ENCODE measurements around the gene GNB5. TPM values are rescaled to one million over a fixed set of nuclear protein-coding genes. Genes with fewer than 3 reads are reported as not detected.

GNB5 gene
- total RNA-seq, 1 experiment from 2014 or later: 53.2 TPM

DNA sequence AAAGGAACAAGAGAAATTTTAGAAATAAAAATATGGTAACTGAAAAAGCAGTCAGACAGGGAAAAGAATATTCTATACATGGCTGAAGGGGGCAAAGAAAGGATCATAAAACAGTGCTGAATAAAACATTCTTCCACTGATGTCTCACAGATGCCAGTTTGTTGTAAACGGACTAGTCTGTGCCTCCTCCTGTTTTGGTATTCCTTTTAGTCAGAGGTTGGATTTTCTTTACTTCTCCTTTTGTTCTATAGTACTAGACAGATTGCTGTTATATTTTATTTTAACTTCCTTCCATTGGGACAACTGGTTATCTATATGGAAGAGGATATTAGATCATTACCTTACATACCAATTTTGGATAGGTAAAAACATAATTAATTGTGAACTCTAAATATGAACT, 16.0 kb upstream of the GNB5 start:
- no peak for DNase-seq (ENCODE audit: low read depth)

DNA sequence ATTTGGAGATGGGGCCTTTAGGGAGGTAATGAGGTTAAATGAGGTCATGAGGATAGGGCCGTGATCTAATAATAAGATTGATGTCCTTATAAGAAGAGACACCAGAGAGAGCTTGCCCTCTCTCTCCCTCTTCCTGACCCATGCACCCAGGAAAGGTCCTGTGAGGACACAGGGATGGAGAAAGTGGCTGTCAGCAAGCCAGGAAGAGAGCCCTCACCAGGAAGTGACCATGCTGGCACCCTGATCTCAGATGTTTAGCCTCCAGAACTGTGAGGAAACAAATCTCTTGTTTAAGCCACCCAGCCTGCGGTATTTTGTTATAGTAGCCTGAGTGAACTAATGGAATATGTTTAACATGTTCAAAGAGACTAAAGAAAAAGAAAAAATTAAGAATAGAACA, 15.3 kb upstream of the GNB5 start:
- peak; percentile 16 for DNase-seq (ENCODE audit: low read depth)

DNA sequence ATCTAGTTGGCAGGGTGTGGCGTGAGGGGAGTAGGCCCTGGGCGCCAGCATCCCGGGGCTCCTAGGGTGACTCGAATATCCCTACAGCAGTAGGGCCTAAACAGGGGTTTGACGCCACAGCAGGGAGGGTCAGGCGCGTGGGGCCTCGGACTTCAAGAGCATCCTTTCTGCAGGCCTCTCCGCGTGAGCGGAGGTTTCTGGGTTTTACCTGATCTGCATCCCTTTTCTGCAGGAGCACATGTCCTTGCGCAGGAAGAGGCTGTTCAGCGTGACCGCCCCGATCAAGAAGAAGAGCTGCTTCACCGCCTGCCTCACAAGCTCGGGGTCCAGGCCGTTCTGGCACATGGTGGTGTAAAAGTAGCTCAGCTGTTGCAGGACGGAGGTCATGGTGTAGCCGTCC, 13.5 kb upstream of the GNB5 start:
- DNase-seq (ENCODE audit: low read depth): no peak

DNA sequence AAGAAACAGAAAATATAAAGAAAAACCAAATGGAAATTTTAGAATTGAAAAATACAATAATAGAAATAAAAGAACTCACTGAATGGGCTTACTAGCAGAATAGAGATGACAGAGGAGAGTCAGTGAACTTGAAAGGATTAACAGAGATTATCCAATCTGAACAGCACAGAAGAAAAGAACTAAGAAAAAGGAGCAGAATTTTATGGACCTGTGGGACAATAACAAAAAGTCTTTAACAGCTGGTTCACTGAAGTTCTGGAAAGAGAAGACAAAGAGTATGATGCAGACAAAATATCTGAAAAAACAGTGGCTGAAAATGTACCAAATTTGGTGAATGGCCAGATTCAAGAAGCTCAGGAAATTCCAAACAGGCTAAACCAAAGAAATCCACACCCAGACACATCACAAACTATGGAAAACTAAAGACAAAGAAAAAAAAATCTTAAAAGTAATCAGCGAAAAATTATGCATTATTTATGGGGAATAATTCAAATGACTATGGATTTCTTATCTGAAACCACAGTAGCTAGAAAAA, 9.7 kb upstream of the GNB5 start:
- DNase-seq (ENCODE audit: low read depth): no peak

DNA sequence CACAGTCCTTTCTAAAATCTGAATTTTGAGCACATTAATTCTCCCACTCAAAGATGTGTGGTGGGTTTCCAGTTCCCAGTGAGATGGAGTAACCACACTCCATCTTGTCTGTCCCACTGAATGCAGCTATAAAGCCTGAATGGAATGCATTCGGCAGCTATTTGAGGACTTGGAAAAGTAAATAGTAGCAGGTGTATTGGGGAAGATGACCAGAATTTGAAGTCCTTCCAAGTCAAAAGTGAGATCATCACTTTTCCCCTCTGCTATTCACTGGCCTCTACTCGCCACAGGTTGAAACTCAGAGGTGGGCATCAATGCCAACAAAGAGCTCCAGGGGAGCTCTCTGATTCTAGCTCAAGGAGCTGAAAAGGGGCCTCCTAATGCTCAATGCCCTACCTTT, 8.1 kb upstream of the GNB5 start:
- DNase-seq (ENCODE audit: low read depth): no peak

DNA sequence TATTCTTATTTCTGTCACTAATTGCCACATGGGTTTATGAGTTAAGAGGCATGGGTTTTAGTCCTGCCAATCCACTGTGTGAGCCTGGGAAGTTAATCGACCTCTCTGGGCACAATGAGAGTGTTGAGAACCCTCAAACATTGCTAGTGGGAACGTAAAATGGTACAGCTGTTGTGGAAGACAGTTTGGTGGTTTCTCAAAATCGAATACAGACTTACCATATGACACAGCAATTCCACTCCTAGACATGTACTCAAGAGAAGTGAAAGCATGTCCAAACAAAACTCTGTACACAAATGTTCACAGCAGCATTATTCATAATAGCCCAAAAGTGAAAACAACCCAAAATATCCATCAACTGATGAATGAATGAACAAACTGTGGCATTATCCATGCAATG, 5.7 kb upstream of the GNB5 start:
- no peak for DNase-seq (ENCODE audit: low read depth)

DNA sequence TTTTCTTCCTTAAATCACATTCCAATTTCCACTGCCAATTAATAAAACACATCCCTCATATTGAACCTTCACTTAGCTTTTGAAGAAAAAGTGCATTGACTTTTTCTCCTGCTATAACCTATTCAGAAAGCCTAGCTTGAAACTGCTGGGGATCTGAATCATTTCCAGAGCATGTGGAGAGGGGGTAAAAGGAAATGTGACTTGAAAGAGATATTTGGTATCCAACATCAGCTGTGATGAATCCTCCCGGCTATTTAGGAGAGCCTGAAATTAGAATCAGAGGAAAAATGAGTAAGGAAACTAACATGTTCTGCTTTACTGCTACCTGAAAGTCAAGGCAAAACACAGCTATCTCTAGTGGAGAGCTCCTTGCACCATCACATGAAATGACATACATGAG, 2.6 kb upstream of the GNB5 start:
- no peak for DNase-seq (ENCODE audit: low read depth)

DNA sequence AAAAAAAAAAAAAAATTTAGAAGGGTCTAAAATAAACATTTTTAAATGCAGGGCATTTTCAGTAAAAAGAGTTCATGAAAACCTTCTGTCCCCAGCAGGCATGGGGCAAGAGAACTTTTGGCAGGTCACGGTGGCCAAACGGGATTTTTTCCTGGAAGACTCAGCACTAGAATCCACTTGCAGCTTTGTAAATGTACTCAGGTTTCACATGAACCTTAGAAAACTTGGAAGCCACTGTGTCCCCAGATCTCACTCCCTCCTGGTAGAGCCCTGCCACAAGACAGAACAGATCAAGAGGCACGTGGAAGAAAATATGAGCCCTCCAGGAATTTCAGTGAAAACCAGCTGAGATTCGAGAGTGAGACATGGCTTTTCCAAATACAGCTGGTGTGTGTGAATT, 2.1 kb upstream of the GNB5 start:
- no peak for DNase-seq (ENCODE audit: low read depth)

DNA sequence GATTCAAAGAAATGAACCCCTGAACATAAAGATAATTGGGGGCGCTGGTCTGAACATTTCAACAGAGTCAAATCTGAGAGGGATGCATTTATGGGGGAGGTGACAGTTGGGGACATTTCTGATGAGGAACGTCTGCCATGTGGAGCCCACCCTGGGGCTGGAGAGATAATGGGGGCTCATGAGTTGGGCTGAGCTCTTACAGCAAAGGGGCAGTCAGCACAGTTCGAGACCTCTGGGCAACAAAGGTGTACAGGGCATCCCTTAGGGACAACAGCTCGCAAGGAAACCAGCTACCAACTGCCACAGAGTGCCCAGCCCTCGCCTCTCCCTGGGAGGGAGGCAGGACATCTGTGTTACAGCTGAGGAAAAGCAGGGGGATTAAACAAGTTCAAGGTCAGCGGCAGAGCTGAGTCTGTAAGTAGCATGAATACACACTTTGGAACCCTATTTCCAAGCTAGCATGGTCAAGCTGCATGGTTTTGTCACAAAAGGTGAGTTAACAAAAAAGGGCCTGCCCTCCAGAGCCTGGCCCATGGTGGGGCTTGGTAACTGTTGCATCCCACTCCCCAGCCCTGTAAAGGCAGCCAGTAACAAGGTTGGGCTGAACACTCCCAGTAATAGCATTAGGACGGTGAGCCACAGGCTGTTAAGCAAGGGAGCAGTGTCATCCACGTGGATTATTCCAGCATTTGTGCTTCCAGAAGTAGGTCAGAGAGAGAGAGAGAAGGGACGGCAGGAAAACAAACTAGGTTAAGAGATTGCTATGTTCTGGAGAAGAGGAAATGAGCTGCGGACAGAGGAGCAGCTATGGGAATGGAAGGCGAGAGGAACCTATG, 4.3 kb downstream of the GNB5 start:
- no peak for DNase-seq (ENCODE audit: low read depth)

DNA sequence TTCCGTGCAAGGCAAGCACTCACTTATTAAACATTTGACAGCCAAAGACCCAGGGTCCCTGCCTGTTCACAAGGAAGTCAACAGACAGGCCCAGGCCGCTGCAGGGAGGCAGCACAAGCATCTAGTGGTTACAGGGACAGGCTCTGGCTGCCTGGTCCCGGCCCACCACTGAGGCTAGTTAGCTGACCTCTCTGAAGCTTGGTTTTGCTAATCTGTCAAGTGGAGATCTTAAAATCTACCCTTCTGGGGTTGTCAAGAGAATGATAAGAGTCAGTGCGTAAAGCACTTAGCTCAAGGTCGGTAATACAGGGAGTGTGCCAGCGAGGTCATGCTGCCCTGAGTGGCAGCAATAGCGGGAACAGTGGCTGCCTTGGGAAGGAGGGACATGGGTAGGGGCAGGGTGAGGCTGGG, 6.0 kb downstream of the GNB5 start:
- no peak for DNase-seq (ENCODE audit: low read depth)

DNA sequence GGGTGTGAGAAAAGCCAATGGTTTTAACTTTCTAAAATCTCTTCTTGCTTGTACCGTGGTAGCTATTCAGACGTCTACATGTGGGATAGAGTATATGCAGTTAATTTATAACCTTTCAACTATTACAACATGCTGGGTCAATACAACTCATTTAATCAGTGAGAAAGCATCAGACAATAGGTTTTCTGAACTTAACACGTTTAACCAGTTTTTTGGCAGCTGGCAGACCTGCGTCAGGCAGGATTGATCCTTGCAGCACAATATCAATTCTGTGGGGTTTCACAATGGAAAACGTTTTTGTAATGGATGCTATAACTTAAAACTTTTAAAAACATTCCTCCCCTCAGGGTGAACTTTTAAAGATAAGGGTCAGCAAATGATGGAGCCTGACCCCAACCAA, 6.5 kb downstream of the GNB5 start:
- DNase-seq (ENCODE audit: low read depth): no peak

DNA sequence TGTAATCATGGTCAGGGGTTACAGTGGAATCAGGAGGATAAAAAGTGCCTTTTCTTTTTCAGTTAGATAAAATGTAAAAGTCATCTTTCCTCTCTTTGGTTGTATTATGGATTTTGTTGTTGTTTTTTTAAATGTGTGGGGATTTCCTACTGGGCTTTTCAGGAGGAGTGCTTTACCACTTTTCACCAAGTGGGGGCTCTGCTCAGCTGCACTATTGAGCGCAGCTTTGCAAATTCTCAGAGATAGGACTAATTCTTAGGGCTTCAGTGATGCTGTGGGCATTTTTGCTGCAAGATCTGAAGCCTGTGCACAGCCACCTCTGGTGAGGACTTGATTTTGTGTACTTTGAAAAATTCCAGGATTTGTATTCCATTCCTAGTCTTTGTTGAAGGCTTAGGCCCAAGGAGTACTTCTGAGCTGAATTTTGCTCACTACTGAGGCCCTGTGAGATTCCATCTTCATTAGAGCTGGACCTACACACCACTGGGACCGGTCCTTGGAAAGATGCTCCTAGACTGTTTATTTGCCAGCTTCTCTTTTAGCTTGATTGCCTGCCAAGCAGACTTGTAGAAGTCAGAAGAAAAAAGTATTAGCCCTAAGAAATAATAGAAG, 7.5 kb downstream of the GNB5 start:
- peak; percentile 44 for DNase-seq (ENCODE audit: low read depth)

DNA sequence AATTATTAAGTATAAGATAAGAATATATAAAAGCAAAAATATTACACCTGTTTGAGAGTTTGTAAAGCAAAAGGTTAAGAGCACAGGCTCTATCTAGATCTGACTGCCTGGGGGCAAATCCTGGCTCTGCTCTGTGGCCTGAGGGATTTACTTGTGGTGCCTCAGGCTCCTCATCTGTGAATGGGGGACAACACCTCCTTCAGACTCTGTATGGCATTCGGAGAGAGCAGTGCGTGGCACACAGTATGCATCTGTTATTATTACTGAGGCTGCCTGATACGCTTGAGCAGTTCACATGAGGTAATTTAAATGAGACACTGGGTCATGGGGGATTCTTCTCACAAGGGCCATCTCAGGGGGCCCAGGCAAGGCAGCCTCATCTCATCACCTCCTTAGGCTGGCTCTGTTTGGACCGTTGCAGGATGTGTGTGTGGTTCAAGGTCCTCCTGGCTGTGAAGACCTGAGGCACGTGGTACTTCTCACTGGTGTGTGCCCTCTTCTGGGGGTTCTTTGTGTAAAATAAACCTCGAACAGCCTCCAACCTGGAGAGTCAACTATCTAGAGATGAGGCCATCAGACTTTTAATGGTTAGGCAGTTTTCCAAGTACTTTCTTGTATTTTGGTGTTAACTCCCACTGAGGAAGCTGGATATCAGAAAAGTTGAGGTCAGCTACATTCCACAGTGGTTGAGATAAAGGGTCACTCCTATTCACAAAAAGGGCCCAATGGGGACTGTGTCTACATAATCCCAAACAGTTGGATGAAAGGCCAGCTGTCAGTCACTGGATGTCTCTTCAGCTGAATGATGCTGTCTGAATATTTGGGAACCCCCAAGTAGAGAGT, 9.0 kb downstream of the GNB5 start:
- no peak for DNase-seq (ENCODE audit: low read depth)

DNA sequence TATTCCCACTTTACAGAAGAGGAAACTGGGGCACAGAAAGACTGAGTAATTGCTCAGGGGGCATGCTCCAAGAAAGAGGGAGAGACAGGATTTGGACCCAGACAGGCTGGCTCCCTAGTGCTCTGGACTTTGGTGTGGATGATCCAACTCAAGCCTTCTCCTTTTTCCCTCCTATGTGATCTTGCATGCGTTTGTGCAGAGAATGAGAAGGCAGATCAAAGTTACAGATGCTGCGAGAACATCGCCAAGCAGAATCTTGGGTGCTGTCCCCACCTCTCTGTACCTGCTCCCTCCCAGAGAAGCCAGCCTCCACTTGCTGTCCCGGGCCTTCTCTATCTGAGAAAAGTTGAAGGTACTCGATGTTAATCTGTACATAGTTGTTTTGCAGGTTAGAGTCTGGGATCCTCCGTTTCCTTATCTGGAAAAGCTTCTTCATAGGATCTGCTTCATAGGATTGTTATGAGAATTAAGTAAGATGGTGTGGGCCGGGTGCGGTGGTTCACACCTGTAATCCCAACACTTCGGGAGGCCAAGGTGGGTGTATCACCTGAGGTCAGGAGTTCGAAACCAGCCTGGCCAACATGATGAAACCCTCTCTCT, 10.2 kb downstream of the GNB5 start:
- DNase-seq (ENCODE audit: low read depth): no peak

DNA sequence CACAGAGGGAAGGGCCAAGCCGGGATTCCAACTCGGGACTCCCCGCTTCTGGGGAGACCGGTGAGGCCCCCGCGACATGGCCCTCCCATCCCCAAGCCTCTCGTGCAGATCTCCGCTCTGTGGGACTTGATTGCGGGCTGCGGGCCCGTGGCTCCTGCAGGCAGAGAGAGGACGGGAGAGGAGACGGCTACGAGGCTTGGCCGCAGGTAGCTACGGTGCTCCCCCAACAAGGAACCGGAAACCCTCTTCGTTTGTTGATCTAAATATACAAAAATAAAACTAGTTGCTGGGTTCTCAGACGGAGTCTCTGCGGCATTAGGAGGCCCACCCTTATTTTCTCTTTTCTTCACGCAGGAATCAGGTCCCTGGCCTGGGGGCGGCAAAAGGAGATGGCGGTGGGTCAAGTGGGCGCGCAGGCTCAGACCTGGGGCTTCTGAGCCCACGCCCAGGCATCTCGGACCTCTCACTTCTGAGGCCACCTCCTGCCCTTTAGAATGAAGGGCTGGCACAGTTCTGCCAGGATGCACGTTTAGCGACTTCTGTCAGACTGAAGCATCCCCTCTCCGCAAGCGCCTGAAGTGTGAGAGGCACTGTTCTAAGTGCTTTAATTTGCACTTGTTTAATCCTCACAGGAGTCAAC, 10.9 kb downstream of the GNB5 start:
- no peak for DNase-seq (ENCODE audit: low read depth)

DNA sequence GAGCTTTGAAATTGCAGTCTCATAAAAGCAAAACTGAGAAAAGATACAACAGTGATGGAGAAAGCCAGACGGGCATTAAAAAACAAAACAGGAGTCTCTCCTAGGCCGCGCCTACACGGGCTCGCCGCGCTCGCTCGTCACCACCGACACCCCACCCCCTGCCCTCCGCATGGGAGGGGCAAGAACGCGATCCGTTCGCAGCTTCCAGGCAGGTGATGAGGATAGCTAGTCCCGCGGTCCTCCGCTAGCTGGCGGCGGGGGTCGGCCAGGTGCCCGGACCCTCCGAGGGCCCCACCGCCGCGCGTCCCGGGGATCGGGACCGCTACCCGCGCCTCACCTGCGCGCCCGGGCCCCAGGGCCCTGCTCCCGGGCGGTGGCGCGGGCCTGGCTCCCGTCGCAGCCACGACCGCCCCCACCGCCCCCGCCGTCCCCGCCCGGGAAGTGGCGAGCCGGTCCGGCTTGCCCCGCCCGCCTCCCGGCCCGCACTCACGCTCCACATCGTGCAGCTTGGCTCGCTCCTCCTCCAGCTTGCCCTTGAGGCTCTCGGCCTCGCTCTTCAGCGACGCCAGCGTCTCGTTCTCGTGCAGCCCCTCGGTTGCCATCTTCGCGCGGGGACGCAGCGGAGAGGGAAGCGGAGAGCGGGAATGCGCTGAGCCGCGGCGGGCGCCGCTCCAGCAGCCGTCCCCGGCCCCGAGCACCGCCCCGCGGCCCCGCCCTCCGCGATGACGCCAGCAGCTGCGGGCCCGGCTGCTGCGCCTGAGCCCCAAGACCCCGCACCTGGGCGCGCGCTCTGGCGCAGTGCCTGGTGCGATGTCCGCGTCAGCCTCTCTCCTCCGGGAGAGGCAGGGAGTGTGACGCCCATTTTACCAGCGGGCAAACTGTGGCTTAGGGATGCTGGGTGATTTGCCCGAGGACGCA, 11.7 kb downstream of the GNB5 start:
- DNase-seq (ENCODE audit: low read depth): peak; percentile 80

DNA sequence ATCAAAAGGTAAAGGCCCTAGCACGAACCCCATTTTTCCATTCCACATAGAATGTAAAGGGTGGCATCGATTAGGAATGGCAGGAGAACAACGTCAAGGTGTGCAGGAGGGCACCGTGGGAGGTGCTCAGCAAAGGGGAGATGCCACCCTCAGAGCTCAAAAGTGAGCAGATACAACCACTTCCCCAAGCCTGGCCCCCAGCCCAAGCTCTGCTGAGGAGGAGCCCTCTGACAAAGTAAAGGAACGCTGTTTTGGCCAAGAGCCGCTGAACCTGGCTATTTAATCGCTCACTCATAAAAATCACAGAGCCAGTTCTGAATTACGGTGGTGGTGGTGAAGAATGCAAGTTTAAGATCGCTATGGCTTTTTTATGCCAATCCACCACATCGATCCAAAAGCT, 12.4 kb downstream of the GNB5 start:
- no peak for DNase-seq (ENCODE audit: low read depth)

DNA sequence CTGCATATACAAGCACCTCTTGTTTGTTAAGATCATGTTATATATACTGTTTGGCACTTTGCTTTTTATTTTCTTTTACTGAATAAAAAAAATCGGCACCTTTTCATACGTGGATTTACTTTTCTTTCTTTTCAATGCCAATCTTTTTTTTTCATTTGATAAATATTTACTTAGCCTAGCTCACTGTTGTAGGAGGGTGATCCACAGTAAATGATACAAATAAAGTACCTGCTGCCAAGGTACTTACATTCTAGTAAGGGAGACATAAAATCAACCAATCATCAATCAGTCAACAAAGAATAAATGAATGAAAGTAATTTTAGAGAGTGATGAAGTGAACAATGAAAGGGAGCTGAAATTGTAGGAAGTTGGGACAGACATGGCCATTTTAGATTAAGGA, 18.3 kb downstream of the GNB5 start:
- DNase-seq (ENCODE audit: low read depth): no peak

DNA sequence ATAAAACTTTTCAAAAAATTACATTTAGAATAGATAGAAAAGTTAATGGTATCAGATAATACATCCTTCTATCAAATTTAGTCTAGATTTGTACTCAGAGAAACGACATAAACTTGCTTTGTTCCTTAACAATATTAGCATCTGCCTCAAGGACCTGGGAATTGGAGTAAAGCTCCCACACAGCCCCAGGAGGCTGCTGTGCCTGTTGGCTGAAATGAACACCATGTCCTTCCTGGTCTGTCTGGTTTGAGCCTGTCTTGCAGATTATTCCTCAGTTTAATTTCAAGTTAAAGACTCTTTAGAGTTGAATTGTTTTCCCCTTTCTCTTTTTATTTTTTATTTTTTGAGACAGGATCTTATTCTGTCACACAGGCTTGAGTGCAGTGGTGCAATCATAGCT, 19.4 kb downstream of the GNB5 start:
- no peak for DNase-seq (ENCODE audit: low read depth)

DNA sequence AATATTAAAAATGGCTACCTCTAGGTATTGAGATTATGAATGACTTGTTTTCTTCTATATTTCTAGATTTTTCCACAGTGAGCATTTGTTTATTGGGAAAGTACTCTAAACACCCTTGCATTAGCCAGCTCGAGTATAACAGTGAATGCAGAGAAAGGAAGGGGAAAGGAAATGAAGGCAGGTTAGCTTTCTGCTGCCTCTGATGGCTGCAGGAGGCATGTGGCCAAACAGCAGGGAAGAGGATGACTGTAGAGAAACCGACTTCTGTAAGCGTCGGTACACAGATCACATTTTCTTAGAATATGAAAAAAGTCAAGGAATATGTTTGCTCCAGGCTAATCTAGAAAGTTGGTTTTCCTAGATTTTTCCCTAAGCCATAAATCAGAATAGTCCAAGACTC, 19.8 kb downstream of the GNB5 start:
- DNase-seq (ENCODE audit: low read depth): no peak

Measured in RPMI7951 (cell line).